Measurements from ENCODE around the gene PKDREJ. TPM values are rescaled to one million over a fixed set of nuclear protein-coding genes. Genes with fewer than 3 reads are reported as not detected.

PKDREJ gene
- total and polyA plus RNA-seq, 9 donors, result under 0.01 to 0.17 (median 0.12) TPM; not detected in 1

GRCh38 chr22:46287873-46288751, 25.0 kb upstream of the PKDREJ start:
- DNase-seq, result no peak
- Histone ChIP-seq H3K27me3 (no peaks in the 10 kb centered on the region), H3K9me3 (no peaks in the 10 kb centered on the region), H3K36me3 (no peaks in the 10 kb centered on the region), H3K4me1 (ENCODE audit: insufficient read depth) (no peaks in the 10 kb centered on the region), H3K4me3 (no peak overlapping the region), H3K27ac (no peak overlapping the region)
- TF ChIP-seq EP300 (IDR thresholded peaks at IDR 0.05) (no peak), POLR2A (IDR thresholded peaks at IDR 0.05) (no peak), CTCF (IDR thresholded peaks at IDR 0.05) (no peak)
- intact Hi-C loops (cut with DNase I), result no loop called here
- WGBS, 3 donors, result 77 to 85% (median 78%) methylated on average over 20 to 24 of the region's 24 CpGs

- no peak overlapping the region for H3K4me3 ChIP-seq
- no peak for DNase-seq
- no peaks in the 10 kb centered on the region for H3K4me1 ChIP-seq (ENCODE audit: insufficient read depth)
- WGBS, 3 donors, result 89 to 92% (median 89%) methylated on average over 15 of the region's 15 CpGs
- H3K36me3 ChIP-seq, result no peaks in the 10 kb centered on the region
- no peak for TF ChIP-seq CTCF (IDR thresholded peaks at IDR 0.05)
- intact Hi-C loops (cut with DNase I), result no loop called here
- no peaks in the 10 kb centered on the region for H3K9me3 ChIP-seq
- H3K27me3 ChIP-seq, result no peaks in the 10 kb centered on the region
- no peak overlapping the region for H3K27ac ChIP-seq
Measured at GRCh38 chr22:46286941-46287872, 24.1 kb upstream of the PKDREJ start.

- Histone ChIP-seq H3K4me1 (ENCODE audit: insufficient read depth) (no peaks in the 10 kb centered on the region), H3K27ac (no peak overlapping the region), H3K27me3 (no peaks in the 10 kb centered on the region), H3K9me3 (no peaks in the 10 kb centered on the region), H3K4me3 (no peak overlapping the region), H3K36me3 (no peaks in the 10 kb centered on the region)
- WGBS, 3 donors, result 86 to 92% (median 88%) methylated on average over 3 of the region's 3 CpGs
- DNase-seq, result no peak
- no peak for TF ChIP-seq CTCF (IDR thresholded peaks at IDR 0.05)
- TF ChIP-seq EP300 (IDR thresholded peaks at IDR 0.05), result no peak
- TF ChIP-seq POLR2A (IDR thresholded peaks at IDR 0.05), result no peak
- intact Hi-C loops (cut with DNase I), result no loop called here
Measured at GRCh38 chr22:46286006-46286405, 22.9 kb upstream of the PKDREJ start.

GRCh38 chr22:46281866-46282678, 18.9 kb upstream of the PKDREJ start:
- no peaks in the 10 kb centered on the region for H3K4me1 ChIP-seq (ENCODE audit: insufficient read depth)
- no peaks in the 10 kb centered on the region for H3K27me3 ChIP-seq
- 93 to 97% (median 96%) methylated on average over 13 of the region's 13 CpGs for WGBS, 3 donors
- no peaks in the 10 kb centered on the region for H3K9me3 ChIP-seq
- no peaks in the 10 kb centered on the region for H3K36me3 ChIP-seq
- no peak overlapping the region for H3K4me3 ChIP-seq
- TF ChIP-seq POLR2A (IDR thresholded peaks at IDR 0.05) (no peak), EP300 (IDR thresholded peaks at IDR 0.05) (no peak), CTCF (IDR thresholded peaks at IDR 0.05) (no peak)
- H3K27ac ChIP-seq, result no peak overlapping the region
- intact Hi-C loops (cut with DNase I), result no loop called here
- DNase-seq, result peak in 1 of 5 donors; percentile 19

Data from ovary (tissue), 9 donors.